ENCODE data around the gene KDM8.

KDM8 gene

DNA sequence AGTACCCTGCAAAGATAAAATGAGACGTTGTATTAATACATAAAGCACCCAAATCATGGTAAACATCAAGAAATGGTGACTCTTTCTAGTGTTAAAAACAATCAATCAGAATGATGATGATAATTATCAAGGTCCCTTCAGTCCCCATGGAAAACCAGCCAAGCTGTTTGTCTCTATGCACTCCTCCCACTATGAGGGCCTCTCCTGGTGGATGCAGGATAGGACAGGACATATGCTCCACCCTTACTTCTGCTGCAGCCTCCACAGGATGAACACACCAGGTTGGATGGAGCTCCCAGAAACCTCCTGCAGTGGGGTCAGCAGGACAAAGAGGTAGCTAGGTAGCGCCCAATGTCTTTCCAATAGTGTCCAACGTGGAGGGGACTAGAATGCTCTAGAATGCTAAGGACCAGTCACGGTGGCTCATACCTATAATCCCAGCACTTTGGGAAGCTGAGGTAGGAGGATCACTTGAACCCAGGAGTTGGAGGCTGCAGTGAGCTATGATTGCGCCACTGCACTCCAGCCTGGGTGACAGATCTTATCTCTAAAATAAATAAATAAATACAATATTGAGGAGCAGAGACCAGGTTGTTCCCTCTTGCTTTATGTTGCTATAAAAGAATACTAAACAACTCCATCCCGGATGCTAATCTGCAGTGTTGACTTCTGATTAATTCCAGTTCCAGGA lies 9.9 kb upstream of the KDM8 start:
- no peaks in the 10 kb centered on the region for H4K20me1 ChIP-seq (ENCODE audit: insufficient read depth, low read length)
- no peaks in the 10 kb centered on the region for H3K36me3 ChIP-seq (ENCODE audit: insufficient read depth, low read length)
- no peak overlapping the region for H3K4me2 ChIP-seq (ENCODE audit: low read length)
- H3K9me2 ChIP-seq (ENCODE audit: low read depth, low read length), result no peaks in the 10 kb centered on the region
- H2AFZ ChIP-seq (ENCODE audit: low read length), result no peak overlapping the region
- no peaks in the 10 kb centered on the region for H3F3A ChIP-seq (ENCODE audit: insufficient read depth, low read length)
- no peak overlapping the region for H3K4me3 ChIP-seq (ENCODE audit: low read depth, low read length, poor library complexity, severe bottlenecking)
- no peak overlapping the region for H3K9ac ChIP-seq (ENCODE audit: low read length)
- peaks cover 17% of the 10 kb centered on the region for H3K4me1 ChIP-seq (ENCODE audit: insufficient read depth, low read length, severe bottlenecking)
- no peaks in the 10 kb centered on the region for H3K27me3 ChIP-seq (ENCODE audit: insufficient read depth, low read length)
- H3K9me3 ChIP-seq (ENCODE audit: low read length), result 0 out of 2 replicates have a peak, but pooled peaks cover 3% of the 10 kb centered on the region
- no peak for TF ChIP-seq EZH2 (IDR thresholded peaks at IDR 0.05; ENCODE audit: borderline replicate concordance, low read length)
- TF ChIP-seq, protein P1, sequence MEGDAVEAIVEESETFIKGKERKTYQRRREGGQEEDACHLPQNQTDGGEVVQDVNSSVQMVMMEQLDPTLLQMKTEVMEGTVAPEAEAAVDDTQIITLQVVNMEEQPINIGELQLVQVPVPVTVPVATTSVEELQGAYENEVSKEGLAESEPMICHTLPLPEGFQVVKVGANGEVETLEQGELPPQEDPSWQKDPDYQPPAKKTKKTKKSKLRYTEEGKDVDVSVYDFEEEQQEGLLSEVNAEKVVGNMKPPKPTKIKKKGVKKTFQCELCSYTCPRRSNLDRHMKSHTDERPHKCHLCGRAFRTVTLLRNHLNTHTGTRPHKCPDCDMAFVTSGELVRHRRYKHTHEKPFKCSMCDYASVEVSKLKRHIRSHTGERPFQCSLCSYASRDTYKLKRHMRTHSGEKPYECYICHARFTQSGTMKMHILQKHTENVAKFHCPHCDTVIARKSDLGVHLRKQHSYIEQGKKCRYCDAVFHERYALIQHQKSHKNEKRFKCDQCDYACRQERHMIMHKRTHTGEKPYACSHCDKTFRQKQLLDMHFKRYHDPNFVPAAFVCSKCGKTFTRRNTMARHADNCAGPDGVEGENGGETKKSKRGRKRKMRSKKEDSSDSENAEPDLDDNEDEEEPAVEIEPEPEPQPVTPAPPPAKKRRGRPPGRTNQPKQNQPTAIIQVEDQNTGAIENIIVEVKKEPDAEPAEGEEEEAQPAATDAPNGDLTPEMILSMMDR (IDR thresholded peaks at IDR 0.05; ENCODE audit: low read length), result no peak
- no peak overlapping the region for H3K27ac ChIP-seq (ENCODE audit: low read depth, low read length, poor library complexity, severe bottlenecking)
- no peaks in the 10 kb centered on the region for H3K79me2 ChIP-seq (ENCODE audit: insufficient read depth, low read length)

DNA sequence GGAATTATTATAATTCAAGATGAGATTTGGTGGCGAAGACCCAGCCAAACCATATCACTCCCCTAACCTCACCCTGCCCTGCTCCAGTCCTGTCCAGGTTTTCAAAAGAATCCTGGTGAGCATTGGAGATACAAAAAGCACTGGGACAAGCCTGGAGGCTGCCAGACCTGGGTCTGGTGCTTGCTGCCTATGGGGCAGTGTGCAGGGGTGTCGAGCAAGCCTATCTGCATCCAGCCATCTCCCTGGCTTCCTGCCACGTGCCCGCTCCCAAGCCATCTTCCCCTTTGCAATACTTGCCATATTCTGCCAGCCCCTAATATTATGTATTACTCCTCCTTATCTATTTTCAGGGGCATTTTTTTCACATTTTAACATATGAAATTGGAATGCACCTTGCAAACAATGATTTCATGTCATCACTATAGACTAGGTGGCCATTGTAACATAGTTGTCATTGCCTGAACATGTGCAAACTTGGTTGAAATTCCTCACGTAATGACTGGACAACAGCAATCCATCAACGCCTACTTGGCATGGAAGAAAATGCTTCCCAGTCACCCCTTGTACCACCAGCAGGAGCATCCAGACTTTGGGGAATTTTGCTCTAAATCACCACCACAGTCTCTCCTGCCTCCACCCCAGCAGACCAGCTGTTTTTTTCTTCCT lies 8.1 kb upstream of the KDM8 start:
- Histone ChIP-seq H3K4me2 (ENCODE audit: low read length) (no peak overlapping the region), H3F3A (ENCODE audit: insufficient read depth, low read length) (peaks cover 7% of the 10 kb centered on the region), H2AFZ (ENCODE audit: low read length) (no peak overlapping the region), H3K27me3 (ENCODE audit: insufficient read depth, low read length) (no peaks in the 10 kb centered on the region), H3K9me2 (ENCODE audit: low read depth, low read length) (no peaks in the 10 kb centered on the region), H3K79me2 (ENCODE audit: insufficient read depth, low read length) (no peaks in the 10 kb centered on the region), H3K36me3 (ENCODE audit: insufficient read depth, low read length) (no peaks in the 10 kb centered on the region), H4K20me1 (ENCODE audit: insufficient read depth, low read length) (no peaks in the 10 kb centered on the region), H3K9ac (ENCODE audit: low read length) (no peak overlapping the region), H3K4me3 (ENCODE audit: low read depth, low read length, poor library complexity, severe bottlenecking) (no peak overlapping the region), H3K4me1 (ENCODE audit: insufficient read depth, low read length, severe bottlenecking) (peaks cover 20% of the 10 kb centered on the region), H3K9me3 (ENCODE audit: low read length) (0 out of 2 replicates have a peak, but pooled peaks cover 3% of the 10 kb centered on the region), H3K27ac (ENCODE audit: low read depth, low read length, poor library complexity, severe bottlenecking) (no peak overlapping the region)
- no peak for TF ChIP-seq EZH2 (IDR thresholded peaks at IDR 0.05; ENCODE audit: borderline replicate concordance, low read length)
- TF ChIP-seq, protein P1 (IDR thresholded peaks at IDR 0.05; ENCODE audit: low read length), result no peak

DNA sequence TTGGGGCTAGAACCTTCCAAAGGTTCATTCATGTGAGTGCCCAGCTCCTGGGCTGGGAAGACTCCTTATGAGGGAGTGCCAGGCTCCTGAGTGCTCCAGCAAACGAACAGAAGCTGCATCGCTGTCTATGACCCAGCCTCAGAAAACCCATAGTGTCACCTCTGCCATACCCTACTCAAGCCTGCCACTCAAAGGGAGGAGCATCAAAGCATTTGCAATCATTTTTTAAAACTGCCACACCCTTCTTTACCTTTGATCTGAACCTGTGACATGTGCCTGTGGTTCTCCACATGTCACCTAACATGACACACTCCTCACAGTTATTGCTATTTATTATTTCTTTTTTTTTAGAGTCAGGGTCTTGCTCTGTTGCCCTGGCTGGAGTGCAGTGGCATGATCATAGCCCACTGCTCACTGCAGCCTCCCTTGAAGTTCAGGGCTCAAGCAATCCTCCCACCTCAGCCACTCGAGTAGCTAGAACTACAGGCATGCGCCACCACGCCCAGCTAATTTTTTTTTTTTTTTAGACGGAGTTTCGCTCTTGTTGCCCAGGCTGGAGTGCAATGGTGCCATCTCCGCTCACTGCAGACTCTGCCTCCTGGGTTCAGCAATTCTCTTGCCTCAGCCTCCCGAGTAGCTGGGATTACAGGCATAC lies 7.3 kb upstream of the KDM8 start:
- Histone ChIP-seq H4K20me1 (ENCODE audit: insufficient read depth, low read length) (no peaks in the 10 kb centered on the region), H3K36me3 (ENCODE audit: insufficient read depth, low read length) (no peaks in the 10 kb centered on the region), H3K27me3 (ENCODE audit: insufficient read depth, low read length) (no peaks in the 10 kb centered on the region), H3K9me2 (ENCODE audit: low read depth, low read length) (no peaks in the 10 kb centered on the region), H3K9me3 (ENCODE audit: low read length) (0 out of 2 replicates have a peak, but pooled peaks cover 3% of the 10 kb centered on the region), H2AFZ (ENCODE audit: low read length) (no peak overlapping the region), H3K9ac (ENCODE audit: low read length) (no peak overlapping the region), H3K4me1 (ENCODE audit: insufficient read depth, low read length, severe bottlenecking) (peaks cover 21% of the 10 kb centered on the region), H3K79me2 (ENCODE audit: insufficient read depth, low read length) (no peaks in the 10 kb centered on the region), H3K4me3 (ENCODE audit: low read depth, low read length, poor library complexity, severe bottlenecking) (no peak overlapping the region), H3K27ac (ENCODE audit: low read depth, low read length, poor library complexity, severe bottlenecking) (no peak overlapping the region), H3K4me2 (ENCODE audit: low read length) (no peak overlapping the region), H3F3A (ENCODE audit: insufficient read depth, low read length) (peaks cover 7% of the 10 kb centered on the region)
- TF ChIP-seq, protein P1 (IDR thresholded peaks at IDR 0.05; ENCODE audit: low read length), result no peak
- no peak for TF ChIP-seq EZH2 (IDR thresholded peaks at IDR 0.05; ENCODE audit: borderline replicate concordance, low read length)

Measured in OCI-LY1 (cell line).